Measurements from ENCODE around the gene S100A7A.
"Not testable (repeated sequence)": the region's sequence is repeated elsewhere in the genome, so short reads cannot be mapped to it uniquely, and the experiment has no call there.

S100A7A gene

GRCh38 chr1:153447498-153448170 lies 31.3 kb downstream of the S100A7A start:
- no peak for DNase-seq (ENCODE audit: low spot score)
- no peak for TF ChIP-seq CTCF (IDR thresholded peaks at IDR 0.05; ENCODE audit: extremely low read depth, missing control alignments)

GRCh38 chr1:153448851-153449250 lies 32.5 kb downstream of the S100A7A start:
- not testable (repeated sequence) for DNase-seq (ENCODE audit: low spot score)

DNA sequence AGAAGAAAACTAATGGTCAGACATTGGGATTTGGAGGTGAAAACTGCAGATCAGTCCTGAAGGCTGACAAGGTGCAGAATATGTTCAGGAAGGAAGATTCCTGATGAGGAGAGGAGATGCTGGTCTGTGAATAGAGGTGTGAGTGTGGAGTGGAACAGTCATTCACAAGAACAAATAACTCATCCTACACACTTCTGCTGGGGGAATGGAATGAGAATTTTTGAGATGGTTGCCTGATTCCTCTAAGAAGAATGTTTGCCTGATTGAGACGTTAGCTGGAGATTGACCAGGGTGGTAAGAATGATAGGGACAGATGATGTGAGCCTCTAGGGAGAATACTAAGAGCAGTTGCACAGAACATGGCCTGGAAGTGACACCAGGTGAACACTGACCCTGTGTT lies 40.1 kb downstream of the S100A7A start:
- no peak for TF ChIP-seq CTCF (IDR thresholded peaks at IDR 0.05; ENCODE audit: extremely low read depth, missing control alignments)
- DNase-seq (ENCODE audit: low spot score): no peak

GRCh38 chr1:153459655-153460054 lies 43.3 kb downstream of the S100A7A start:
- TF ChIP-seq CTCF (IDR thresholded peaks at IDR 0.05; ENCODE audit: extremely low read depth, missing control alignments): no peak
- DNase-seq (ENCODE audit: low spot score): no peak

DNA sequence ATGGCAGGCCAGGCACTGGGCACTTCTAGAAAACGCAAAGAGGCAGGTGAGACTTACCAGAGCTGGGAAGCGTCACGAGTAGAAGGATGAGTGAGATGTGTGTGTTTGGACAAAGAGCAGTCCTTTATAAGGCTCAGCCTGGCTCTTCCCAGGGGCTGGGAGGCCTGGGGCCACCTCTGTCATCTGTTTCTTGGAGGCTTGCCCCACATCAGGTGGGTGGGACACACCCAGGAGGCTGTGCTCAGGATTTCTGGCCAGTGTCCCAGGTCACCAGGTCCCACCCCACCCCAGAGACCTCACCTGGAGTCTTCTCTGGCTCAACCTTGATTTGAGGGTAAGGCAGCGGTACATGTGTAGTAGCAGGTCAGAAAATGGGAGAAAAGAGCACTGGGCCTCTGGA lies 44.2 kb downstream of the S100A7A start, which contains the start of gene S100A7:
Gene S100A7 (minus strand): TSS at position 101 of the 400 bp plus-strand sequence. CDS start 1,638 bp downstream, outside the sequence.
- no peak for TF ChIP-seq CTCF (IDR thresholded peaks at IDR 0.05; ENCODE audit: extremely low read depth, missing control alignments)

DNA sequence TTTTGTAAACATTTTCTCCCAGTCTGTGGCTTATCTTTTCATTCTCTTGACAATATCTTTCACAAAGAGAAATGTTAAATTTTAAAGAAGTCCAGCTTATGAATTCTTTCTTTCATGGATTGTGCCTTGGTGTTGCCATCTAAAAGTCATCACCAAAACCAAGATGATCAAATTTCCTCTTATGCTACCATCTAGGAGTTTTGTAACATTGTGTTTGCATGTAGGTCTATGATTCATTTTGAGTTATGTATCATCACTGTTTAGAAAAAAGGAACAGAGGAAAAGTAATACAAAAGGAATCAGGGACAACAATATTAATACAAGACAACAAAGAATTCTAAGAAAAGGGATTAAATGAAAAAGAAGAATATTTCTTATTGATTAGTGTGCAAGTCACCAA lies 46.4 kb downstream of the S100A7A start:
- DNase-seq (ENCODE audit: low spot score): not testable (repeated sequence)

More for the DNA sequence above, 44.2 kb downstream of the S100A7A start, which contains the start of gene S100A7:
- DNase-seq (ENCODE audit: low spot score): no peak

- peak; percentile 62 for DNase-seq (ENCODE audit: low spot score)
- peak; percentile 29 for TF ChIP-seq CTCF (IDR thresholded peaks at IDR 0.05; ENCODE audit: extremely low read depth, missing control alignments)
Observed at GRCh38 chr1:153465811-153466636, 49.7 kb downstream of the S100A7A start.

- DNase-seq (ENCODE audit: low spot score): no peak
- no peak for TF ChIP-seq CTCF (IDR thresholded peaks at IDR 0.05; ENCODE audit: extremely low read depth, missing control alignments)
Observed at GRCh38 chr1:153466908-153467307, 50.6 kb downstream of the S100A7A start.

Measured in GM20000 (cell line).